Activated CD8-positive, alpha-beta memory T cell treated with anti-CD3 and anti-CD28 coated beads for 36 hours (primary cell): ENCODE data around the gene OLIG2. TPM values are rescaled to one million over a fixed set of nuclear protein-coding genes. Genes with fewer than 3 reads are reported as not detected.

ENCODE experiments used
- CTCF ChIA-PET: fragments of 350-600 bp; sonication (Branson Sonifier 250); formaldehyde crosslinking; loops from one replicate; lab custom pipeline; 2021; ENCODE audit warnings: antibody characterized with exemption; lab: Charles Lee
- POLR2A ChIA-PET: fragments of 350-600 bp; sonication (Branson Sonifier 250); formaldehyde crosslinking; loops from one replicate; lab custom pipeline; 2021; ENCODE audit warnings: antibody characterized with exemption; lab: Charles Lee
- total RNA-seq, 2 experiments: library from RNA; stranded (reverse); gene quantifications; one replicate each; pipeline ENCODE4 v1.2.3, GENCODE V29; 2021

Gene OLIG2
- total RNA-seq, 2 experiments from 2014 or later: not detected

DNA sequence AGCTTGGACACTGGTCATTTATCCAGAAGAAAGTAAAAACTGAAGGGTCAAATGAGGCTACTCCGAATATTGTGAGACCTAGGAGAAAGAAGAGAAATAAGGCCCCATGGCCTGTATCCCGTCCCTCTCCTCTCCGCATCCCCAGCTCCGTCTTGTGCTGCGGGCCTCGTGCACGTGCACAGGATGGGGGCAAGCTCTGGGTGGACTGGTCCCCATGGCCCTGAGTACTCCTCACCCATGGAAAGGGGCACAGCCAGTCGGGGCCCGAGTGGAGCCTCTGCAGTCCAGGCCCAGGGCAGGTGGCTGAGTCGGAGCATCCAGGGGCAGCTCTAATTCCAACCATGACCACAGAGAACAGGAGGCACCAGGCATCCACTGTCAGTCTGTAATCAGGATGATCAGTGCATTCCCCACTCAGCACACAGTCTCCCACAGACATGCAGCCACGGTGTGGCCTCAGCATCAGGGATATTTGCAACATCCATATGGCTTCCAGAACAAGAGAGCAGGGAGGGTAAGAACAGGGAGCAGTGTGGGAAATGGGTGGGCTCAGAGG lies 31.7 kb downstream of the OLIG2 start:
- ChIA-PET POLR2A (no interaction called here), CTCF (no interaction called here)

DNA sequence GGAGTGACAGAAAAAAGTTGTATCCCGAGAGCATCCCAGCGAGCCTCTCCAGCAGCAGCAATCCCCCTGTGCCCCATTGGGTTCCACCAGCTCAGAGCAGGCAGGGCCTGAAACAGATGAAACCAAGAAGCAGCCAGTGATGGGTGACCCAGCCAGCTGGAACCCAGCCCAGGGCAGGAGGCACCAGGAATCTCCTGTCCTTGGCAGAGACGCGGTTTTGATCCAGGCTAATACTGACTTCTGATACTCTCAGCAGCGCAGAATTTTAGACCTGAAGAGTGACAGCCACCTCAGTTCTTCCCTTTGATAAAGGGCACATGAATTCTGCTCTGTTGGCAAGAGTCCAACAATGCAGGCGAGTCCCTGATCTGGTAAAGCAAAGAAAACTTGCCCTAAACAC lies 32.8 kb downstream of the OLIG2 start:
- POLR2A ChIA-PET: no interaction called here
- CTCF ChIA-PET: no interaction called here

DNA sequence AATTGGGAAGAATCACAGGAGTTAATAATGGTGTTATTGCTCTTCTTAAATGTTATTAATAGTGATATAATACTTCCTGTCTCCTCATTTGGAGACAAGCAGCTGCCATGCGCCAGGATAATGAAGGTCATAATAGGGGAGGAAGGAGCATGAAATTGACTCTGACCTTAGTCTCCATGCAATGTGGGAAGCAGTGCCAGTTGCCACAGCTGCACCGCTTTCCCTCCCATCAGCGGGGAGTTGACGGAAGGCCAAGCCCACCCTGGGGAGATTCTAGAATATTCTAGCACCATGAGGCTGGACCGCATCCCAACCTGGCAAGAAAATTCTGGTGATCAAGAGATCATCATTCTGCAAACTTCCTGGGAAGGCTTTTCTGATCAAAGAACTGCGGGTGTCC lies 33.2 kb downstream of the OLIG2 start:
- ChIA-PET POLR2A (no interaction called here), CTCF (no interaction called here)

DNA sequence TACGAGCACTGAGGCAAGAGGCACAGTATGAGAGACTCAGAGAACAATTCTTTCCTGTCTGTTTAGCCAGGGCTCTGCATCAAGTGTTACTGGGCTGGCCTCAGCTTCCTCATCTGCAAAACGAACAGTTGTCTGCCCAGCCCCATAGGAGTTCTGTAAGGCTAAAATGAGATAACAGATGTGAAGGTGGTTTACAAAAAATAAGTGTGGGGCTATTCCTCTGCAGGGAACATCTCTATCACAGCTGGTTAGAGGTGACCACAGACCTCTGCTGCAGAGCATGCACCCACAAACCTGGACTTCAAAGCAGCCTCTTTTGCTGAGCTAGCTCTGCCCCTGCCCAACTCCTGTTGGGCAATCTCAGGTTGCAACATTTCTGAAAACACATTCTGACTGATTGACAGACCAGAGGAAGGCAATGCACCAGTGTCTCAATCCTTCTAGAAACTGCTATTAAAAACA lies 33.7 kb downstream of the OLIG2 start:
- CTCF ChIA-PET: no interaction called here
- POLR2A ChIA-PET: no interaction called here

DNA sequence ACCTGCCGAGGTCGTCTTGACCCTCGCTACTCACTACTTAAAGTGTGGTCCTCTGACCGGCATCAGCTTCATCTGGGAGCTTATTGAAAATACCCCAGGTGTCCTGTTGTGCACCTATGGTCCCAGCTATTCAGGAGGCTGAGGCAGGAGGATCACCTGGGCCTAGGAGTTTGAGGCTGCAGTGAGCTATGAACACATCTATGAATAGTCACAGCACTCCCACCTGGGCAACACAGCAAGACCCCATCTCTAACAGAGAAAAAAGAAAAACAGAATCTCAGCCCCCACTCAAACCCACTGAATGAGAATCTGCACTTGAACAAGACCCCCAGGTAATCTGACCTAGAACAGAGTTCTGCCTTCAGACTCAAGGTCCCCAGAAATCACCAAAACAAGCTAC lies 35.5 kb downstream of the OLIG2 start:
- CTCF ChIA-PET: no interaction called here

DNA sequence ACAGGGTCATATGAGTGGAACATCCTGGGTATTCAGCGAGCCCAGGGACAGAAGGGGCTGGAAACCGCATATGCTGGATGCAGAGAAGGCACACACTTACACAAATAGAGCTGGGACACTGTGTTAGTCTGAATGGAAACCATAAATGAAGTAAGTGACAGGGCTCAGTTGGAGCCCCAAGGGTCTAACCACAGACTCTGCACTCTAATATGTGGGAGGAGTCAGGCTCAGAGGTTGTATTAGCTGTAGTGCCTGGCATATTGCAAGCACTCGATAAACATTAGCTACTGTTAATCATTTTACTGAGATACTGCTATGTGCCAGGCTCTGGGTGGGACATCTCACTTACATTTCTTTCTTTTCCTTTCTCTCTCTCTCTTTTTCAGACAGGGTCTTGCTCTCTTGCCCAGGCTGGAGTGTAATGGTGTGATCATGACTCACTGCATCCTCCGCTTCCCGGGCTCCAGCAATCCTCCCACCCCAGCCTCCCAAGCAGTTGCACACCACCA lies 37.7 kb downstream of the OLIG2 start:
- ChIA-PET POLR2A (no interaction called here), CTCF (no interaction called here)

More for the DNA sequence above, 35.5 kb downstream of the OLIG2 start:
- POLR2A ChIA-PET: no interaction called here

DNA sequence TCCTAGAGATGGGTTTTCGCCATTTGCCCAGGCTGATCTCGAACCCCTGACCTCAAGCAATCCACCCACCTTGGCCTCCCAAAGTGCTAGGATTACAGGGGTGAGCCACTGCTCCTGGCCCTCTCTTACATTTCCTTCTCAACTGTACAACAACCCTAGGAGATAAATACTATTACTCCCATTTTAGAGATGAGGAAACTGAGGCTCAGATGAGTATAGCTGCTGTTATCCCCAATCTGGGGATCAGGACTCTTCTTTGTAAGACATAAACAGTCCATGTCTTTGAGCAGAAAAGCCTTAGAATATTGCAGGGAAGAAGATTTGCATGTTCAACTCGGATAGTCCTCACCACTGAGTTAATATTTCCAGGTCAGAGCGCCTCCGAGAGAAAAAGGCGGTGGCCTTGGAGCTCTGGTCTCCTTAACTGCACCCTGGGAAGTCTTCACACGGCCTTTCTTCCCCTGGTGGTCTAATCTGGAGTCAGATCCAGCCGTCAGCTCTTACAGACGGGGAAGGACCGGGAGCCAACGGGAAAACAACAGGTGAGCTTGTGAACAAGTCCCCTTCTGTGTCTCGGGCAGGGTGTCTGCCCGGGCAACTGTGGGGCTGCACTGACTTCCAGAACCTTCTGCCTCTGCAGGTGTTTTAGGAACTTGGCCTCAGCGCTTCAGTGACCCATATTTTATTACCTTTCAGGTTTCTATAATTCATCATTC lies 38.3 kb downstream of the OLIG2 start:
- ChIA-PET POLR2A (no interaction called here), CTCF (no interaction called here)

DNA sequence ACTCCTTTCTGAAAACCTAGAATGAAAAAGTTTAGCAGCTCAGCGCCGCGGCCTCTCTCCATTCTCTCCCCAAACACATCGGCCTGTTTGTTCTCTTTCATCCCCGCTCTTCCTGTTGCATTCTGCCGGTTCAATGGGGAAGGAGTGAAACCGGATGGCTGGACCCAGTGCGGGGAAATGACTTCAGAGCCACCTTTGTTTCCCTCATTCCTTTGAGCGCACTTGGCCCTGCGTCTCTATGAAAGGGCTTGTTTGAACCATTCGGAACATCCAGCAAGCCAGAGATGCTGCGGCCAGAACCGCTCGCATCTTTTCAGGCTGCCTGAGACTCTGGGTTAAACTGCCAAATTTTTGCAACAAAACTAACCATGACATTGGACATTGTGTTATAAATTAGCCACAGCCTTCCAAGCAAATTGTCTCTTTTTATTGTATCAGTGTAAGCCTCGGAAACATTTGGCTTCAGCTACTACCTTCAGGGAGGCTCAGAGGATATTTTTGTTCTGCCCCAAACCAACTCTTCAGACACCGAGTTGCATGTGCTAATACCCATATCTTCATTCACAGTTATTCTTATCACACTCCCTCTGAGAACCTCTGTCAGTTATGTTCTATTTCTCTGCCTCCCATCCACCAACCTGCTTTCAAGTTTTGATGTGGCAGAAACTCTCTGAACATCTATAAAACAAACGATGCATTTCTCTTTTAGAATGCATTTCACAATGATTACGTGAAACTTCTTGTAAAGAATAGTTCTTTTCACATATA lies 39.1 kb downstream of the OLIG2 start:
- CTCF ChIA-PET: no interaction called here
- POLR2A ChIA-PET: no interaction called here

DNA sequence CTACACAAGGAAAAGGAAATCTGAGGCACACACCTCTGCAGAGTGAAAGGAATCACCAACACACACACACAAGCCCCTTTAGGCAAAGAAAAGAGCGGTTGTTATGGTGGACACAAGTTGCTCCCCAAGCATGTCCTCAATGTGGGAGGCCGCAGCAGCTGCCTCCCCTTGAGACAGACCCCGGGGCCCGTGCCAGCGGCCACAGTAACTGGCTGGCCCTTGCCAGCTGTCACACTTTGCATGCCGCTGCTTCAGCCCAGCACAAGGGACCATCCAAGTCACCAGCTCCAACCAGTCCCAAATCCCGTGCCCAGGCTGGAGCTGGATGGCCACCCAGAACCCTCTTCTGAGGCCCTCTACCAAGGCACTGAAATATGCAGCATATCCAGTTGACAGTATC lies 41.3 kb downstream of the OLIG2 start:
- ChIA-PET CTCF (no interaction called here), POLR2A (no interaction called here)

DNA sequence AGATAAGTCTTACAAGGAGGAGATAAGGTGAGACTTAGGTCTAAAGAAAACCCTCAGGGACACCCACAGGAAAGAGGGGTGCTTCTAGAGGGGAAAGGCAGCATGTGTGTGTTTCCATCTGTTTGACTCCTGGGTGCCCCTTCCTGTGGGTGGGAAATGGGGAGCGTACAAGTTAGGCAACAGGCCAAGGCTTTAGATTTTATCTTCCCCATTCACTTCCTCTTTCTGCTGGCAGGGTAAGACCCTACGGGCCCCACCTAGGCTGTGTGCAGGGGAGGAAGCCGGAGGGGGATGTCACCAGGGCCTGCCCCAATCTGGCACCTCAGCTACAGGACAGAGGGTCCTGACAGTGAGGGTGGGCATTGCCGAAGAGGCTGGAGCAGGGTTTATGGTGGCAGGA lies 41.7 kb downstream of the OLIG2 start:
- POLR2A ChIA-PET: no interaction called here

DNA sequence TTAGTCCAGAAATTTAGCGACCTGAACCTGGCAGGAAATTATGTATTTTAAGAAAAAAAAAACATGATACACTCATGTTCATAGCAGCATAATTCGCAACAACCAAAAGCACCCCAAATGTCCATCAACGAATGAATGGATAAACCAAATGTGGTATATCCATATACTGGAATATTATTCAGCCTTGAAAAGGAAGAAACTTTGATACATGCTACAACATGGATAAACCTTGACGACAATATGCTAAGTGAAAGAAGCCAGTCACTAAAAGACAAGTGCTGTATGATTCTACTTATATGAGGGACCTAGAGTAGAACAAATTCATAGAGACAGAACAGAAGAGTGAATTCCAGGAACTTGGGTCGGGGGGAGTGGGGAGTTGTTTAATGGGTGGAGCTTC lies 43.5 kb downstream of the OLIG2 start:
- ChIA-PET CTCF (no interaction called here), POLR2A (no interaction called here)

More for the DNA sequence above, 41.7 kb downstream of the OLIG2 start:
- CTCF ChIA-PET: no interaction called here

DNA sequence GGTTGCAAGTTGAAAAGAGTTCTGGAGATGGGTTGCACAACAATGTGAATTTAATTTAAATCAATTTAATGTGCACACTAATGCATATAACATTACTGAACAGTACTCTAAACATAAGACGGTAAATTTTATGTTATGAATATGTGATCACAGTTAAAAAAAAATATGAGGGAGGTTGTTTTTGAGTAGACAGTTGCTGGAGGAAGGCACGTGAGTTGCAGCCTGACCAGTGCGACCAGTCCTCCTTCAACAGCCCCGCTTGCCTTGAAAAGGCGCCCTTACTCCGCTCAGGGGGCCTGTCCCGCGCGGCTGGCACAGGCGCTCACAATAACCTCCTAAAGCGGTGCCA lies 43.9 kb downstream of the OLIG2 start:
- CTCF ChIA-PET: no interaction called here
- POLR2A ChIA-PET: no interaction called here

DNA sequence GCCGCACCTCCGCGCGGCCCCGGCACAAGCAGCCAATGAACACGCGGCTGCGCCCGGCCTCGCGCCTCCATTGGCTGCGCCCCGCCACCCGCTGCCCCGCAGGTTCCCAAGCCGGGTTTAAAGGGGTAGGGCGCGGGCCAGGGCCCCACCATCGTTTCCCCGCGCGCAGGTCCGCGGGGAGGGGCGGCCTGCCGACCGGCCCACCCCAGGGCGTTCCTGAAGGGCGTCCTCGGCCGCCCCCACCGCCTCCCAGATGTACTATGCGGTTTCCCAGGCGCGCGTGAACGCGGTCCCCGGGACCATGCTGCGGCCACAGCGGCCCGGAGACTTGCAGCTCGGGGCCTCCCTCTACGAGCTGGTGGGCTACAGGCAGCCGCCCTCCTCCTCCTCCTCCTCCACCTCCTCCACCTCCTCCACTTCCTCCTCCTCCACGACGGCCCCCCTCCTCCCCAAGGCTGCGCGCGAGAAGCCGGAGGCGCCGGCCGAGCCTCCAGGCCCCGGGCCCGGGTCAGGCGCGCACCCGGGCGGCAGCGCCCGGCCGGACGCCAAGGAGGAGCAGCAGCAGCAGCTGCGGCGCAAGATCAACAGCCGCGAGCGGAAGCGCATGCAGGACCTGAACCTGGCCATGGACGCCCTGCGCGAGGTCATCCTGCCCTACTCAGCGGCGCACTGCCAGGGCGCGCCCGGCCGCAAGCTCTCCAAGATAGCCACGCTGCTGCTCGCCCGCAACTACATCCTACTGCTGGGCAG lies 44.4 kb downstream of the OLIG2 start, which contains the start of gene OLIG1:
OLIG1 (plus strand) TSS at position 148 of the 750 bp plus-strand sequence; CDS start at position 254, 106 bp downstream.
- ChIA-PET CTCF (no interaction called here), POLR2A (no interaction called here)

DNA sequence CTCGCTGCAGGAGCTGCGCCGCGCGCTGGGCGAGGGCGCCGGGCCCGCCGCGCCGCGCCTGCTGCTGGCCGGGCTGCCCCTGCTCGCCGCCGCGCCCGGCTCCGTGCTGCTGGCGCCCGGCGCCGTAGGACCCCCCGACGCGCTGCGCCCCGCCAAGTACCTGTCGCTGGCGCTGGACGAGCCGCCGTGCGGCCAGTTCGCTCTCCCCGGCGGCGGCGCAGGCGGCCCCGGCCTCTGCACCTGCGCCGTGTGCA lies 44.9 kb downstream of the OLIG2 start:
- POLR2A ChIA-PET: no interaction called here
- CTCF ChIA-PET: no interaction called here

DNA sequence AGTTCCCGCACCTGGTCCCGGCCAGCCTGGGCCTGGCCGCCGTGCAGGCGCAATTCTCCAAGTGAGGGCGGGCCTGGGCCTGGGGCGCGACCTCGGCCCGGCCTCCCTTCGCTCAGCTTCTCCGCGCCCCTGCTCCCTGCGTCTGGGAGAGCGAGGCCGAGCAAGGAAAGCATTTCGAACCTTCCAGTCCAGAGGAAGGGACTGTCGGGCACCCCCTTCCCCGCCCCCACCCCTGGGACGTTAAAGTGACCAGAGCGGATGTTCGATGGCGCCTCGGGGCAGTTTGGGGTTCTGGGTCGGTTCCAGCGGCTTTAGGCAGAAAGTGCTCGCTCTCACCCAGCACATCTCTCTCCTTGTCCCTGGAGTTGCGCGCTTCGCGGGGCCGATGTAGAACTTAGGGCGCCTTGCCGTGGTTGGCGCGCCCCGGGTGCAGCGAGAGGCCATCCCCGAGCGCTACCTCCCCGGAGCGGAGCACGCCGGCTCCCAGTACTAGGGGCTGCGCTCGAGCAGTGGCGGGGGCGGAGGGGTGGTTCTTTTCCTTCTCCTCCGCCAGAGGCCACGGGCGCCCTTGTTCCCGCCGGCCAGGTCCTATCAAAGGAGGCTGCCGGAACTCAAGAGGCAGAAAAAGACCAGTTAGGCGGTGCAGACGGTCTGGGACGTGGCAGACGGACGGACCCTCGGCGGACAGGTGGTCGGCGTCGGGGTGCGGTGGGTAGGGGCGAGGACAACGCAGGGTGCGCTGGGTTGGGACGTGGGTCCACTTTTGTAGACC lies 45.4 kb downstream of the OLIG2 start:
- POLR2A ChIA-PET: no interaction called here

DNA sequence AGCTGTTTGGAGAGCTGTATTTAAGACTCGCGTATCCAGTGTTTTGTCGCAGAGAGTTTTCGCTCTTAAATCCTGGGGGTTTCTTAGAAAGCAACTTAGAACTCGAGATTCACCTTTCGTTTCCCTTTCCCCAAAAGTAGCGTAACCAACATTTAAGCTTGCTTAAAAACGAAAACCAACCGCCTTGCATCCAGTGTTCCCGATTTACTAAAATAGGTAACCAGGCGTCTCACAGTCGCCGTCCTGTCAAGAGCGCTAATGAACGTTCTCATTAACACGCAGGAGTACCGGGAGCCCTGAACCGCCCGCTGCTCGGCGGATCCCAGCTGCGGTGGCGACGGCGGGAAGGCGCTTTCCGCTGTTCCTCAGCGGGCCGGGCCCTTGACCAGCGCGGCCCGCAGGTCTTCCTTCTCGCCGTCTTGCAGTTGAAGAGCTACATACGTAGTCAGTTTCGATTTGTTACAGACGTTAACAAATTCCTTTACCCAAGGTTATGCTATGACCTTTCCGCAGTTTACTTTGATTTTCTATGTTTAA lies 46.1 kb downstream of the OLIG2 start:
- POLR2A ChIA-PET: no interaction called here
- CTCF ChIA-PET: no interaction called here

More for the DNA sequence above, 45.4 kb downstream of the OLIG2 start:
- CTCF ChIA-PET: no interaction called here

DNA sequence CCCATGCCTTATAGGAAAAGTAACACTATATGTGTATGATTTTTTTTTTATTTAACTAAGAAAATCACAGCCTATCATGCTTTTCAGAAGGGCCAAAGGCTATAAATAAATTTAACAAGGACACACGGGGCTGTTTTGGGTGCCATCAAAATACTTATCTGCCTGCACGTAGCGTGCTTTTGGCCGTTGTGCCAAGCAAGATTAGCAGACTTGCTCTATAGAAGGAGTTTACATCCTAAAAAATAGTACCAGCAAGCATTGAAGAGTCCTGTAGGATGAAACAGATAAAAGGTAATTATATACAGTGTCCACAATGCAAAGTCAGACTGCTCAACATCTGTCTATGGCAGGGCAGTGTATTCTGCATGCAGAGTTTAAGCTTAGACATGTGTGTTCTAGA lies 47.9 kb downstream of the OLIG2 start:
- POLR2A ChIA-PET: interaction anchor here (0.6 kb wide), 1 partner anchor 84 kb away, joined by 4 read pairs; no protein-coding TSS in a partner anchor
- CTCF ChIA-PET: no interaction called here

DNA sequence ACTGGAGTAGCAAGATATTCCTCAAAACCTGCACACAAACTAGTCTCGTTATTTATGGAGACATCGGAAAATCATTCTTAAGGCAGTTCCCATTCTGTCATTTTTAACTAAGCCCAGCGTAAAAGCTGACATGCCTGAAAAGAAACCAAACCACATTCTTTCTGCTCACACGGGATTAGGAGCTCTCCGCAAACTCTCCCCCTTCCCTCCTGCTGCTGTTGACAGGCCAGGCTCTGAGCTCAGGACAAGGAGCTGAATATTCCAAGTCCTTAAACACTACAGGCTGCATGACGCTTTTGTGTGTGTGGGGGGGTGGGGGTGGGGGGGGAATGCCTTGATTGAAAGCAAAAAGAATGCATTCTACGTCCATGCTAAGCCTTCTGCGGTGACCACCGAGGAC lies 49.4 kb downstream of the OLIG2 start:
- ChIA-PET CTCF (no interaction called here), POLR2A (no interaction called here)

DNA sequence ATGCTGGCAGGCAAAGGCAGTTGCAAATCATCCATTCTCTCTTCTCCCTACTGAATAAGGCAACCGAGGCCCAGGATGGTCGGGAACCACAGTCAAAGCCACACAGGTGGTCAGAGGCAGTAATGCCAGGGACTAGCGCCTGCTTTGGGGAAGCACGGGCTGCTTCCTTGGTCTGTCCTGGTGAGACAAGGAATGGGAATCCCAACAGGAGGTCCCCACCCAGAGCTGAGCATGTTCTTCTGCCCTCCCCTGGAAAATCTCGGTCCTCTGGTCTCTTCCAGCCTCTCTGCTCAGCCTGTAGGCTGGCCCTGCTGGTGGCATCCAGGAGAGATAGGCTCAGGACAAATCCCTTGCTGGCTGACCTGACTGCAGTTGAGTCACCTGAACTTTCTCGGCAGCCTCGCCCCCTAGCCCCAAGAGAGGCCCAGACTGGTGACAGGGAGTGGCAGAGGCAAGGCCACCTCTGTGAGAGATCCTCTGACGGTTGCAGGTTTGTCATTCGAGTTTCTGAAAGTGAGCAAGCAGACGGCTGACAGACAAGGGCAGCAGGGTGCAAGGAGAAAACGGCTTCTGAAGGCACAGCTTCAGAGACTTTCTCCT lies 50.0 kb downstream of the OLIG2 start:
- ChIA-PET POLR2A (no interaction called here), CTCF (no interaction called here)
